ENCODE results near the gene UBXN10. TPM values are rescaled to one million over a fixed set of nuclear protein-coding genes. Genes with fewer than 3 reads are reported as not detected.

UBXN10 gene
- polyA plus RNA-seq, 1 donor (not counting 4 experiments of a cell fraction or from before 2014, with no cell fraction given): 0.05 TPM

GRCh38 chr1:20187813-20188454 lies 2.0 kb downstream of the UBXN10 start:
- no peaks in the 10 kb centered on the region for H3K9me1 ChIP-seq (ENCODE audit: control insufficient read depth, extremely low read depth, insufficient read depth, low read length)
- H3K9ac ChIP-seq (ENCODE audit: control insufficient read depth, extremely low read depth, insufficient read depth, low read length): no peak overlapping the region
- dilution Hi-C loops (cut with MboI; ENCODE audit: extremely low pct_ligation_motif_present, low sequenced_read_pairs): no loop called here
- DNase-seq (ENCODE audit: low read depth, low spot score): no peak
- no peaks in the 10 kb centered on the region for H3K36me3 ChIP-seq (ENCODE audit: control insufficient read depth in 2 of 2, extremely low read depth in 1 of 2, insufficient read depth in 2 of 2, low read length in 2 of 2)
- no peaks in the 10 kb centered on the region for H4K20me1 ChIP-seq (ENCODE audit: control insufficient read depth, extremely low read depth, insufficient read depth, low read length)
- no peak overlapping the region for H3K4me2 ChIP-seq (ENCODE audit: control insufficient read depth, extremely low read depth, insufficient read depth, low read depth, low read length)
- no peaks in the 10 kb centered on the region for H3K9me3 ChIP-seq (ENCODE audit: control insufficient read depth, low read depth, low read length)
- no peaks in the 10 kb centered on the region for H3K79me2 ChIP-seq (ENCODE audit: control insufficient read depth, insufficient read depth, low read length)
- no peak overlapping the region for H2AFZ ChIP-seq (ENCODE audit: control insufficient read depth, low read length)
- TF ChIP-seq EZH2 (IDR thresholded peaks at IDR 0.05; ENCODE audit: low read length) (no peak), CTCF (optimal IDR thresholded peaks at IDR 0.05 in 1 of 3, IDR thresholded peaks at IDR 0.05 in 1 of 3, conservative IDR thresholded peaks at IDR 0.05 in 1 of 3; ENCODE audit: extremely low read depth in 1 of 3, insufficient read depth in 2 of 3, low read length in 3 of 3) (no peak)
- H3K27ac ChIP-seq (ENCODE audit: control insufficient read depth, insufficient read depth, low read length): no peak overlapping the region
- no peak overlapping the region for H3K4me3 ChIP-seq (ENCODE audit: control insufficient read depth in 2 of 3, extremely low read depth in 1 of 3, insufficient read depth in 2 of 3, low read depth in 1 of 3, low read length in 3 of 3)
- no peak for FAIRE-seq
- H3K27me3 ChIP-seq (ENCODE audit: control insufficient read depth, extremely low read depth, insufficient read depth, low read length): peaks cover 50% of the 10 kb centered on the region
- peaks cover 6% of the 10 kb centered on the region for H3K4me1 ChIP-seq (ENCODE audit: control insufficient read depth, extremely low read depth, insufficient read depth, low read length)

GRCh38 chr1:20188455-20188817 lies 2.5 kb downstream of the UBXN10 start:
- dilution Hi-C loops (cut with MboI; ENCODE audit: extremely low pct_ligation_motif_present, low sequenced_read_pairs): no loop called here
- Histone ChIP-seq H3K9me3 (ENCODE audit: control insufficient read depth, low read depth, low read length) (no peaks in the 10 kb centered on the region), H3K4me2 (ENCODE audit: control insufficient read depth, extremely low read depth, insufficient read depth, low read depth, low read length) (no peak overlapping the region), H3K4me3 (ENCODE audit: control insufficient read depth in 2 of 3, extremely low read depth in 1 of 3, insufficient read depth in 2 of 3, low read depth in 1 of 3, low read length in 3 of 3) (no peak overlapping the region), H3K27me3 (ENCODE audit: control insufficient read depth, extremely low read depth, insufficient read depth, low read length) (peaks cover 50% of the 10 kb centered on the region), H3K9ac (ENCODE audit: control insufficient read depth, extremely low read depth, insufficient read depth, low read length) (no peak overlapping the region), H3K79me2 (ENCODE audit: control insufficient read depth, insufficient read depth, low read length) (no peaks in the 10 kb centered on the region), H4K20me1 (ENCODE audit: control insufficient read depth, extremely low read depth, insufficient read depth, low read length) (no peaks in the 10 kb centered on the region), H3K4me1 (ENCODE audit: control insufficient read depth, extremely low read depth, insufficient read depth, low read length) (peaks cover 6% of the 10 kb centered on the region), H3K27ac (ENCODE audit: control insufficient read depth, insufficient read depth, low read length) (no peak overlapping the region), H2AFZ (ENCODE audit: control insufficient read depth, low read length) (no peak overlapping the region), H3K9me1 (ENCODE audit: control insufficient read depth, extremely low read depth, insufficient read depth, low read length) (no peaks in the 10 kb centered on the region), H3K36me3 (ENCODE audit: control insufficient read depth in 2 of 2, extremely low read depth in 1 of 2, insufficient read depth in 2 of 2, low read length in 2 of 2) (no peaks in the 10 kb centered on the region)
- no peak for TF ChIP-seq EZH2 (IDR thresholded peaks at IDR 0.05; ENCODE audit: low read length)
- no peak for TF ChIP-seq CTCF (optimal IDR thresholded peaks at IDR 0.05 in 1 of 3, IDR thresholded peaks at IDR 0.05 in 1 of 3, conservative IDR thresholded peaks at IDR 0.05 in 1 of 3; ENCODE audit: extremely low read depth in 1 of 3, insufficient read depth in 2 of 3, low read length in 3 of 3)
- DNase-seq (ENCODE audit: low read depth, low spot score) (no peak), FAIRE-seq (no peak)
